ENCODE results near the gene FBXL13.
"Not testable (repeated sequence)": the region's sequence is repeated elsewhere in the genome, so short reads cannot be mapped to it uniquely, and the experiment has no call there.

FBXL13 gene

GRCh38 chr7:103074519-103075336 lies at the start of gene FBXL13, which contains the start of gene ARMC10:
Gene FBXL13, minus strand, starts transcription at chr7:103074796.
Gene ARMC10, plus strand, starts transcription at chr7:103075140. Its CDS starts 133 bp downstream, at chr7:103075273.
- peak; percentile 91 for DNase-seq (ENCODE audit: low read depth)

DNA sequence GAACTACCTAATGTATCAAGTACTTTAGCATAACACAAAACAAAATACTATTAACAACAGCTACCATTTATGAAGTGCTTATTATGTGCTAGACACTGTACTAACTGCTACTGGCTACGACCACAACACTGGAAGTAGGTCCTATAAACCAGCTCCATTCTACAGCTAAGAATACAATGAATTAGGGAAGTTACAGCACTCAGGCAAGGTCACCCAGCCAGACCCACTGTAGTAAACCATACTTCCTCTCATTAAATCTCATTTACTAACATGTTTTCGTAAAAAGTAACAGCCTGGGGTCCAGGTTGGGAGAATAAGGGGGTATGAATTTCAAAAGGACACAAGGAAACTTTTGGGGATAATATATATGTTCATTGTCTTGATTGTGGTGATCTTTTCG lies 48.9 kb upstream of the FBXL13 start:
- DNase-seq (ENCODE audit: low read depth) = no peak

DNA sequence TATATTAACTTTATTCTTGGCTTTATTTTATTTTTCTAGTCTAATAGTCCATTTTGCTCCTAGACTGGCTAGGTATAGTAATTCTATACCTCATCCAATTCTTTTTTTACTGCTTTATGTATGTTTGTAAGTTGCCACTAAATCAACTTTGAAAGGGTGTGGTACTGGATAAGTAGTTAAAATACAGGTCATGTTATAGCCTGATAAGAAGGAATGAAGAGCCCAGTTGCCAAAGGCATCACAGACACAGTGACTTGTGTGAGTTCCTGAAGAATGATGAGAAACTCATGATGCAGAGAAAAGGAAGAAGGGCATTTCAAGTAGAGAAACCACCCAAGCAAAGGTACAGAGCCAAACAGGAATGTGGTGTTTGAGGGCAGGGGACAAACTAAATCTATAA lies 47.0 kb upstream of the FBXL13 start:
- no peak for DNase-seq (ENCODE audit: low read depth)

- DNase-seq (ENCODE audit: low read depth) = no peak
Observed at GRCh38 chr7:103120362-103120761, 45.8 kb upstream of the FBXL13 start.

DNA sequence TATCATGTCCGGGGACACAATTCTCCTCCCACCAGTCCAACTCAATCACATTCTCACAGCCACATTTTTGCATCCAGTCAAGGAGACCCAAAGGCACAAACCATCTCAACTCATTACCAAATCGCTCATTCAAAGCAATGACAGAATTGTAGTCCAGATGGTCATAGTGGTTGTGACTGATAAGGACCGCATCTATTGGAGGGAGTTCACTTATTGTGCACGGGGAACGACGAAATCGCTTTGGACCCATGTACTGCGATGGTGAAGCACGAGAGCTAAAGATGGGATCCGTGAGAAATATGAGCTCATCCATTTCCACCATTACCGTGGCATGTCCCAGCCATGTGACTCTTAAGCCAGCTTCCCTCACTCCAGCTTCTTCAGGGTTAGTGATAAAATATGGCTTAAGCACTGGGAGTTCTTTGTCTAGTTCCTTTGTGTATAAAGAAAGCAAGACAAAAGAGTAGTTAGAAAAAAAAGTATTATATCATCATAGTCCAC lies 45.2 kb upstream of the FBXL13 start:
- DNase-seq (ENCODE audit: low read depth) = no peak

DNA sequence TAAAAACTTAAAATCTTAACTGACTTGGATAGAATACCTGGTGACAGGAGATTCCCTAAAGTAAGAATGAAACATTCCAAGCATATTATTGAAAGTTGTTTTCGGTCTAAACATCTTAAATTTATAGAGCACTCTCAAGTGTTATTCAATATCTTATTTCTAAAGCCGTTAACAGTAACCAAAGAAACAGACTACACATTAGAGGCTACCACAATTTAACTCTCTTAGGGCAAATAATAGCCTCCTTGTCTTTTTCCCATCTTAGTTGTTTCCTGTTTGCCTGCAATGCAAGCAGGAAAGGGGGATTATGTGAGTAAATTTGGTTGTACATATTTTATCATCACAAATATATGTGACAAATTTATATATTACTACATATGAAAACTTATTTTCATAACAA lies 42.9 kb upstream of the FBXL13 start:
- no peak for DNase-seq (ENCODE audit: low read depth)

GRCh38 chr7:103116991-103117390 lies 42.4 kb upstream of the FBXL13 start:
- DNase-seq (ENCODE audit: low read depth) = no peak

DNA sequence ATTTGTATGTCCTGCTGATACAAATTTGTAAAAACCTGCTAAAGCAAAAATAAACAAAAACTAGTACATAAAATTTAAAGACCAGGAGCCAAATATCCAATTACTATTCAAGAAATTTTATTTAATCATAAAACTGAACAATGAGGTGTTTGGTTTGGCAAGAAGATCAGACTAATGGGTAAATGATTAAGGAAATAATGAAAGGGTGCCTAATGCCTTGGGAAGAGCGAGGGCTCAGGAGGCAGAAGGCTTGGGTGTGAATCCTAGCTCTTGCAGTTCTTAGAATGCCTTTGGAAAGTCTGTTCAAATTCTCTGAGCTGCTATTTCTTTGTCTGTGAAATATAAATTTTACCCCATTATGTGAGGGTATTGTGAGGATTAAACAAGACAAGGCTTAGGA lies 41.9 kb upstream of the FBXL13 start:
- no peak for DNase-seq (ENCODE audit: low read depth)

DNA sequence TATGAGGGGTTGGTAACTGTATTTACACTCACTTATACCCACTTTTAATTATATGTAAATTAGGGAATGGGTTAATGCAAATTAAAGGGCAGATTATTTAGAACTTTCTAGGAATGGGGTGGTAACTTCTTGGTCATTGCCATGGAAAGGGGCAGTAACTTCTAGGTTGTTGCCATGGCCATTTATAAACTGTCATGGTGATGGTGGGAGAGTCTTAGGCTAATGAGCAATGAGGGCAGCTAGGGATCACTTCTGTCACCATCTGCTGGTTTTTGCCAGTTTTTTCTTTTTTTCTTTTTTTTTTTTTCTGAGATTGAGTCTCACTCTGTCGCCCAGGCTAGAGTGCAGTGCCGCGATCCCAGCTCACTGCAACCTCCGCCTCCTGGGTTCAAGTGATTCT lies 41.2 kb upstream of the FBXL13 start:
- DNase-seq (ENCODE audit: low read depth) = no peak

GRCh38 chr7:103114576-103115008 lies 40.0 kb upstream of the FBXL13 start:
- DNase-seq (ENCODE audit: low read depth) = no peak

DNA sequence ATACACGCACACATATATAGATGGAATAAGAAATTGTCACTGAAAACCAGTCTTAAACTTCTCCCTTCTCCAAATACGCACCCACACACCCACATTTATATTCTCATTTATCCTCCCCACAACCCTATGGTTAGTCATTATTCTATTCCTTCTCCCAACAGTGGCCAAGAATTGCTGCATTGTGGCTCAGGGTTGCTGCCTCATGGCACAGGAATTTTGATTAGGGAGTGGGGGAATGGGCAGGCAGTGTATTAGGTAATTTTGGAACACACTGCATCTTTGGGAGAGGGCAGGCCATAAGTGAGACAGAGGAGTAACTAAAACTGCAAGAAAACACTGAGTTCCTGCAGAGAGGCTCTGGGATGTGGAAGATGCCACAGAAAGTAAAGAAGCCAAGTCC lies 38.6 kb upstream of the FBXL13 start:
- DNase-seq (ENCODE audit: low read depth) = peak; percentile 81

DNA sequence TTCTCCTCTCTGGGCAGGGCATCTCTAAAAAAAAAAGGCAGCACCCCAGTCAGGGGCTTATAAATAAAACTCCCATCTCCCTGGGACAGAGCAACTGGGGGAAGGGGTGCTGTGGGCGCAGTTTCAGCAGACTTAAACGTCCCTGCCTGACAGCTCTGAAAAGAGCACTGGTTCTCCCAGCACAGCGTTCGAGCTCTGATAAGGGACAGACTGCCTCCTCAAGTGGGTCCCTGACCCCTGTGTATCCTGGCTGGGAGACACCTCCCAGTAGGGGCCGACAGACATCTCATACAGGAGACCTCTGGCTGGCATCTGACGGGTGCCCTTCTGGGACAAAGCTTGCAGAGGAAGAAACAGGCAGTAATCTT lies 32.1 kb upstream of the FBXL13 start:
- not testable (repeated sequence) for DNase-seq (ENCODE audit: low read depth)

GRCh38 chr7:103106005-103106702 lies 31.6 kb upstream of the FBXL13 start:
- peak; percentile 21 for DNase-seq (ENCODE audit: low read depth)

DNA sequence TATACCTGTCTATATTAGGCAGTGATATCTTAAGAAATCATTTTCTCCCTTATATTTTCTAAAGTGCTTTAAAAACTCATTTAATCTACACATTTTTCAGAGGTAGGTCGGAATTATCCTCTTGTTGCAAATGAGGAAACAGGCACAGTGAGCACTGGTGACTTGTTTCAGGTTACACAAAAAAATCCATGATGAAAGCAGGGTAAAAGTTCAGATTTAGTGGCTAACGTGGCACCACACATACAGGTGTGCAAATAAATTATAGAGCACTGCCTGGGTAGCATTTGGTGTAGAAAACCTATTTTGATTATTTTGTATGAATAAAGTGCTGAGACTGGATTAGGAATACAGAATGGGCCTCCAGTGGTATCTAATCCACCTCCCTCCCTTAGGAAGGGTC lies 26.9 kb upstream of the FBXL13 start:
- DNase-seq (ENCODE audit: low read depth) = no peak

DNA sequence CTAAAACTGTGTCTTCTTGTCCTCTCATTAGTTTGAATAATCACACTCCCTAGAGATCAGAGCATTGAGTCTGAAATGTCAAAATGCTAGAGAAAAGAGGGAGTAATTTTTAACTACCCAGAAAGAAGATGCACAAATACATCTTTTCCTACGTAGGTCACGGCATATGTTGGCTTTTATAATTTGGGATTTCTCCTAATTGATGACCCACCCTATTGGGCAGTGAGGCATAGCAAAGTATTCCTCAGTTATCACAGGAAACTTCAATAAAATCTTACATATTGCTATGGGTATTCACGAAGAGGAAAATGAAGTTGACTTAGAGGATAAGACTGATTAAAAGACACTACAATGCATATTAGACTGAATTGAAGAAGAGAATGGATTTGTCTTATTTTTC lies 25.8 kb upstream of the FBXL13 start:
- no peak for DNase-seq (ENCODE audit: low read depth)

- DNase-seq (ENCODE audit: low read depth) = no peak
Observed at GRCh38 chr7:103097041-103097440, 22.4 kb upstream of the FBXL13 start.

DNA sequence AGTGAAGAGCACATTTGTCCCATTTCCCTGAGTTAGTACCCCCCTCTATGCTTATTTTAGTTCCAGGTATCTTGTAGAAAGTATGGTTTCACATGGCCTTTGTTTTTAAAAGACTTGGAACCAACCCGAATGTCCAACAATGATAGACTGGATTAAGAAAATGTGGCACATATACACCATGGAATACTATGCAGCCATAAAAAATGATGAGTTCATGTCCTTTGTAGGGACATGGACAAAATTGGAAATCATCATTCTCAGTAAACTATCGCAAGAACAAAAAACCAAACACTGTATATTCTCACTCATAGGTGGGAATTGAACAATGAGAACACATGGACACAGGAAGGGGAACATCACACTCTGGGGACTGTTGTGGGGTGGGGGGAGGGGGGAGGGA lies 21.0 kb upstream of the FBXL13 start:
- not testable (repeated sequence) for DNase-seq (ENCODE audit: low read depth)

GRCh38 chr7:103094102-103094501 lies 19.5 kb upstream of the FBXL13 start:
- no peak for DNase-seq (ENCODE audit: low read depth)

DNA sequence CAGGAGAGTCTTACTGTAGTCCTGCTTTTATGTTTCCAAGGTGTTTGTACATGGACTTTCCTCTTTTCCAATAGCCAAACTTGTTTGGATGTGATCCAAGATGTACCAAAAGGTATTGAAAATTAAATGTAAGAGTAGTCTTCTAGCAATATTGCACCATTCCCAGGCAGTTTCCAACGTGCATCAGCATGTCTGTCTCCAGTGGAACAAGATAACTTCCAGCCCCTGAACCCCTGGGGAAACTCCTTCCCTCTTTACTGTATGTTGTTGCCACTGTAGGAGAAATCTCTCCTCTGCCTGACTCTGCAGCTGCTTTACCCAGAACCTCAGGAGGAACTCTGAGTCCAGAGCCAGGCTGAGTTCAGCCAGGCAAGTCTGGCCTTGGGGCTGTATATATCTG lies 18.8 kb upstream of the FBXL13 start:
- DNase-seq (ENCODE audit: low read depth) = no peak

DNA sequence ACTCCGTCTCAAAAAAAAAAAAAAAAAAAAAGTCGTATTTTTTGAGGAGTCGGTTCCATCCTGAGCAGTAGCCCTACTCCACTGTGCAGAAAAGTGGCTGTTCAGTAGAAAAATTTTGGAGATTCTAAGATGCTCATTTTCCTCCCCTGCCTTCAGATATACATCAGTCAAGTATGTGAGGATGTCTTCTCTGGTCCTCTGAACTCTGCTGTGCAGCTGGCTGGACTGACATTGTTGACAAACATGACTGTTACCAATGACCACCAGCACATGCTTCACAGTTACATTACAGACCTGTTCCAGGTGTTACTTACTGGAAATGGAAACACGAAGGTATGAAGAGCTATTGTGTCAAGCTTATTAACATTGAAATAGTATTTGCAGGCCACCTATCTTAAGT lies 17.7 kb upstream of the FBXL13 start:
- not testable (repeated sequence) for DNase-seq (ENCODE audit: low read depth)

DNA sequence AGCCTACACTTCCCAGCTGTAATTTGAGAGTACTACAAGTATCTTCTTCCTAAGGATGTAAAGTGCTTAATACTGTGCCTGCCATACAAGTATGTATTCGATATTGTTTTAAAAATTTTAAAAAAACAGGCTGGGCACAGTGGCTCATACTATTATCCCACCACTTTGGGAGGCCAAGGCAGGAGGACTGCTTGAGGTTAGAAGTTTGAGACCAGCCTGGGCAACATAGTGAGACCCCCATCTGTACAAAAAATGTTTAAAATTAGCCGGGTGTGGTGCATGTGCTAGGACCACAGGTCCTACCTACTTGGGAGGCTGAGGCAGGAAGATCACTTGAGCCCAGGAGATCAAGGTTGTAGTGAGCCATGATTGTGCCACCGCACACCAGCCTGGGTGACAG lies 8.6 kb upstream of the FBXL13 start:
- DNase-seq (ENCODE audit: low read depth) = no peak

GRCh38 chr7:103082497-103082896 lies 7.9 kb upstream of the FBXL13 start:
- DNase-seq (ENCODE audit: low read depth) = no peak

- no peak for DNase-seq (ENCODE audit: low read depth)
Observed at GRCh38 chr7:103080923-103081322, 6.3 kb upstream of the FBXL13 start.

Measured in iris pigment epithelial cell (primary cell).